Sigmoid colon (tissue), 4 donors: ENCODE data around the gene CAND1.

ENCODE experiments used
- EP300 ChIP-seq, 4 donors: sonication (generic); formaldehyde crosslinking; IDR thresholded peaks; one replicate each; pipeline ENCODE4 v1.6.1; 2017; ENCODE audit warnings: antibody characterized with exemption in 4 of 4
- POLR2A ChIP-seq, 2 donors: fragments of 450-650 bp; IDR thresholded peaks; one replicate each; pipeline ENCODE4 v1.6.1; 2016; ENCODE audit warnings: antibody characterized with exemption in 2 of 2, mild to moderate bottlenecking in 2 of 2, moderate library complexity in 2 of 2
- POLR2AphosphoS5 ChIP-seq, 4 donors: sonication (generic); formaldehyde crosslinking; IDR thresholded peaks; one replicate each; pipeline ENCODE4 v1.6.1; 2017; ENCODE audit warnings: antibody characterized with exemption in 4 of 4
- TF ChIP-seq, protein P1 (sequence below), 4 experiments: fragments of 450-650 bp in 3 of 4; fragments of 200-600 bp in 1 of 4; IDR thresholded peaks; one replicate each; pipeline ENCODE4 v1.5.1; 2016 to 2019; ENCODE audit warnings: antibody characterized with exemption in 4 of 4, mild to moderate bottlenecking in 3 of 4, moderate library complexity in 2 of 4

DNA sequence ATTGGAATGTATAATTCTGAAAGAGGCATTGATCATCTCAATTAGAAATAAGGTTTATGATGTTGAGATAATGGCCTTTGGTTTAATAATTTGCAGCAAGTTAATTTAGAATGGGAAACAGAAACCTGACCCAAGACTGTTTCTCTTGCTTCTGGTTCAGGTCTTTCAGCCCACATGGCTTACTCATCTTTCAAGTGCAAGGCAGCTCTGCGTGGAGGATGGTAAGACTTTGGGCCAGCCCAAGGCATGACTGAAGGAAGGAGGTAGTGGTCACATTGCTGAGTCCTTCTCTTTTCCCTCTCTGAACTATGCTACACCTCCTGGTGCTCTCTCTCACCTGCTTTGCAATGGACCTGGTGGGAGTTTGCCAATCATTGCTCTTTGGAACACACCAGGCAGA lies 98.7 kb downstream of the CAND1 start:
- TF ChIP-seq, protein P1, sequence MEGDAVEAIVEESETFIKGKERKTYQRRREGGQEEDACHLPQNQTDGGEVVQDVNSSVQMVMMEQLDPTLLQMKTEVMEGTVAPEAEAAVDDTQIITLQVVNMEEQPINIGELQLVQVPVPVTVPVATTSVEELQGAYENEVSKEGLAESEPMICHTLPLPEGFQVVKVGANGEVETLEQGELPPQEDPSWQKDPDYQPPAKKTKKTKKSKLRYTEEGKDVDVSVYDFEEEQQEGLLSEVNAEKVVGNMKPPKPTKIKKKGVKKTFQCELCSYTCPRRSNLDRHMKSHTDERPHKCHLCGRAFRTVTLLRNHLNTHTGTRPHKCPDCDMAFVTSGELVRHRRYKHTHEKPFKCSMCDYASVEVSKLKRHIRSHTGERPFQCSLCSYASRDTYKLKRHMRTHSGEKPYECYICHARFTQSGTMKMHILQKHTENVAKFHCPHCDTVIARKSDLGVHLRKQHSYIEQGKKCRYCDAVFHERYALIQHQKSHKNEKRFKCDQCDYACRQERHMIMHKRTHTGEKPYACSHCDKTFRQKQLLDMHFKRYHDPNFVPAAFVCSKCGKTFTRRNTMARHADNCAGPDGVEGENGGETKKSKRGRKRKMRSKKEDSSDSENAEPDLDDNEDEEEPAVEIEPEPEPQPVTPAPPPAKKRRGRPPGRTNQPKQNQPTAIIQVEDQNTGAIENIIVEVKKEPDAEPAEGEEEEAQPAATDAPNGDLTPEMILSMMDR (IDR thresholded peaks at IDR 0.05), result no peak
- TF ChIP-seq POLR2A (IDR thresholded peaks at IDR 0.05) (no peak), POLR2AphosphoS5 (IDR thresholded peaks at IDR 0.05) (no peak), EP300 (IDR thresholded peaks at IDR 0.05) (no peak)
